ENCODE measurements around the gene AHCYL1. TPM values are rescaled to one million over a fixed set of nuclear protein-coding genes. Genes with fewer than 3 reads are reported as not detected.

Gene AHCYL1
- polyA plus RNA-seq, 1 donor: 129 TPM

GRCh38 chr1:110060034-110060661, 75.6 kb downstream of the AHCYL1 start:
- DNase-seq: no peak

- DNase-seq: no peak
Observed at GRCh38 chr1:110060662-110061060, 76.1 kb downstream of the AHCYL1 start.

GRCh38 chr1:110061341-110061740, 76.8 kb downstream of the AHCYL1 start:
- DNase-seq: no peak

- DNase-seq: no peak
Observed at GRCh38 chr1:110062612-110063011, 78.0 kb downstream of the AHCYL1 start.

GRCh38 chr1:110063781-110064180, 79.2 kb downstream of the AHCYL1 start:
- DNase-seq: no peak

GRCh38 chr1:110064576-110065337, 80.2 kb downstream of the AHCYL1 start:
- no peak for DNase-seq

- no peak for DNase-seq
Observed at GRCh38 chr1:110065841-110066240, 81.3 kb downstream of the AHCYL1 start.

GRCh38 chr1:110067479-110067892, 82.9 kb downstream of the AHCYL1 start:
- no peak for DNase-seq

- peak; percentile 21 for DNase-seq
Observed at GRCh38 chr1:110067893-110068645, 83.5 kb downstream of the AHCYL1 start.

- DNase-seq: no peak
Observed at GRCh38 chr1:110068646-110069403, 84.3 kb downstream of the AHCYL1 start.

GRCh38 chr1:110069404-110070281, 85.1 kb downstream of the AHCYL1 start:
- DNase-seq: no peak

GRCh38 chr1:110070282-110070669, 85.7 kb downstream of the AHCYL1 start:
- DNase-seq: no peak

- no peak for DNase-seq
Observed at GRCh38 chr1:110070671-110071242, 86.2 kb downstream of the AHCYL1 start, which contains the start of gene ALX3. Gene ALX3 (minus strand): TSS chr1:110070672. CDS start chr1:110070612, 60 bp downstream.

Other genes with a start within 250 kb of the AHCYL1 start
- 159 TPM for gene GSTM3, start 243.7 kb upstream of the AHCYL1 start, polyA plus RNA-seq (ENCODE audit: insufficient read length)
- 0.86 TPM for gene EPS8L3, start 220.8 kb upstream of the AHCYL1 start, polyA plus RNA-seq (ENCODE audit: insufficient read length)
- gene CSF1, start 73.9 kb upstream of the AHCYL1 start, polyA plus RNA-seq (ENCODE audit: insufficient read length): 7.1 TPM
- 57.4 TPM for gene STRIP1, start 49.9 kb downstream of the AHCYL1 start, polyA plus RNA-seq (ENCODE audit: insufficient read length)
- not detected for gene ALX3, start 85.9 kb downstream of the AHCYL1 start, polyA plus RNA-seq (ENCODE audit: insufficient read length)
- gene UBL4B, start 127.7 kb downstream of the AHCYL1 start, polyA plus RNA-seq (ENCODE audit: insufficient read length): not detected
- 0.70 TPM for gene SLC6A17, start 165.7 kb downstream of the AHCYL1 start, polyA plus RNA-seq (ENCODE audit: insufficient read length)
- 6.7 TPM for gene KCNC4, start 225.5 kb downstream of the AHCYL1 start, polyA plus RNA-seq (ENCODE audit: insufficient read length)